Astrocyte (in vitro differentiated cells and primary cell): ENCODE results near the gene PRRT1. TPM values are rescaled to one million over a fixed set of nuclear protein-coding genes. Genes with fewer than 3 reads are reported as not detected.

Experiments
- DNase-seq: peaks from one replicate; pipeline ENCODE4 v3.0.0-alpha.2; 2010; ENCODE audit warnings: low read depth
- FAIRE-seq: peaks from 2 replicates; lab custom pipeline; 2011; peaks lifted over from hg19 to GRCh38; lab: Jason Lieb, UNC
- H2AFZ ChIP-seq: 2 replicates; pipeline ENCODE4 v1.6.0; 2012; ENCODE audit warnings: low read depth, low read length, inconsistent platforms
- H3K27ac ChIP-seq: 2 replicates; pipeline ENCODE4 v1.5.1; 2011; ENCODE audit warnings: low read depth, low read length, inconsistent platforms
- H3K27me3 ChIP-seq: 2 replicates; pipeline ENCODE4 v1.6.0; 2011; ENCODE audit warnings: low read length, inconsistent platforms; ENCODE audit not compliant: insufficient read depth
- H3K36me3 ChIP-seq: 2 replicates; pipeline ENCODE4 v1.5.1; 2011; ENCODE audit warnings: low read length, inconsistent platforms; ENCODE audit not compliant: insufficient read depth
- H3K4me1 ChIP-seq: 2 replicates; pipeline ENCODE4 v1.5.1; 2011; ENCODE audit warnings: low read length, inconsistent platforms; ENCODE audit not compliant: insufficient read depth
- H3K4me2 ChIP-seq: 2 replicates; pipeline ENCODE4 v1.6.0; 2012; ENCODE audit warnings: low read length, inconsistent platforms
- H3K4me3 ChIP-seq: 2 replicates; pipeline ENCODE4 v1.5.1; 2011; ENCODE audit warnings: low read depth, mild to moderate bottlenecking, low read length, inconsistent platforms; ENCODE audit not compliant: insufficient read depth
- H3K79me2 ChIP-seq: 2 replicates; pipeline ENCODE4 v1.6.0; 2012; ENCODE audit warnings: mild to moderate bottlenecking, low read length, inconsistent platforms; ENCODE audit not compliant: insufficient read depth
- H3K9ac ChIP-seq: 2 replicates; pipeline ENCODE4 v1.6.0; 2012; ENCODE audit warnings: mild to moderate bottlenecking, low read length, inconsistent platforms
- H3K9me3 ChIP-seq: 2 replicates; pipeline ENCODE4 v1.5.1; 2012; ENCODE audit warnings: low read depth, mild to moderate bottlenecking, low read length, inconsistent platforms; ENCODE audit not compliant: insufficient read depth
- H4K20me1 ChIP-seq: 2 replicates; pipeline ENCODE4 v1.6.0; 2012; ENCODE audit warnings: low read length, inconsistent platforms; ENCODE audit not compliant: insufficient read depth
- H3K27ac Mint-ChIP-seq: one replicate; pipeline ENCODE4 v1.8.0; 2021; ENCODE audit warnings: mild to moderate bottlenecking, mixed read lengths; ENCODE audit not compliant: unreplicated experiment
- H3K27me3 Mint-ChIP-seq: one replicate; pipeline ENCODE4 v1.8.0; 2021; ENCODE audit warnings: low read depth, mixed read lengths; ENCODE audit not compliant: unreplicated experiment
- H3K36me3 Mint-ChIP-seq: one replicate; pipeline ENCODE4 v1.8.0; 2021; ENCODE audit warnings: low read depth, mixed read lengths; ENCODE audit not compliant: unreplicated experiment
- H3K4me1 Mint-ChIP-seq: one replicate; pipeline ENCODE4 v1.8.0; 2021; ENCODE audit warnings: low read depth, mixed read lengths; ENCODE audit not compliant: unreplicated experiment
- H3K4me3 Mint-ChIP-seq: one replicate; pipeline ENCODE4 v1.8.0; 2021; ENCODE audit warnings: mild to moderate bottlenecking, moderate library complexity, mixed read lengths; ENCODE audit not compliant: unreplicated experiment
- H3K9me3 Mint-ChIP-seq: one replicate; pipeline ENCODE4 v1.8.0; 2021; ENCODE audit warnings: mild to moderate bottlenecking, mixed read lengths; ENCODE audit not compliant: unreplicated experiment
- EZH2 ChIP-seq: IDR thresholded peaks from 2 replicates; pipeline ENCODE4 v1.6.1; 2012; ENCODE audit warnings: mild to moderate bottlenecking, low read length, inconsistent platforms; ENCODE audit not compliant: insufficient read depth
- total RNA-seq: library from RNA; stranded (reverse); gene quantifications from 2 replicates; pipeline ENCODE4 v1.2.1, GENCODE V29; 2021
- TF ChIP-seq, protein P1 (sequence below): IDR thresholded peaks from 2 replicates; pipeline ENCODE4 v1.5.1; 2011; ENCODE audit warnings: low read depth, mild to moderate bottlenecking, inconsistent platforms, low read length, moderate library complexity; ENCODE audit not compliant: insufficient read depth

The PRRT1 gene
- total RNA-seq, 1 donor from 2014 or later = 0.45 TPM

DNA sequence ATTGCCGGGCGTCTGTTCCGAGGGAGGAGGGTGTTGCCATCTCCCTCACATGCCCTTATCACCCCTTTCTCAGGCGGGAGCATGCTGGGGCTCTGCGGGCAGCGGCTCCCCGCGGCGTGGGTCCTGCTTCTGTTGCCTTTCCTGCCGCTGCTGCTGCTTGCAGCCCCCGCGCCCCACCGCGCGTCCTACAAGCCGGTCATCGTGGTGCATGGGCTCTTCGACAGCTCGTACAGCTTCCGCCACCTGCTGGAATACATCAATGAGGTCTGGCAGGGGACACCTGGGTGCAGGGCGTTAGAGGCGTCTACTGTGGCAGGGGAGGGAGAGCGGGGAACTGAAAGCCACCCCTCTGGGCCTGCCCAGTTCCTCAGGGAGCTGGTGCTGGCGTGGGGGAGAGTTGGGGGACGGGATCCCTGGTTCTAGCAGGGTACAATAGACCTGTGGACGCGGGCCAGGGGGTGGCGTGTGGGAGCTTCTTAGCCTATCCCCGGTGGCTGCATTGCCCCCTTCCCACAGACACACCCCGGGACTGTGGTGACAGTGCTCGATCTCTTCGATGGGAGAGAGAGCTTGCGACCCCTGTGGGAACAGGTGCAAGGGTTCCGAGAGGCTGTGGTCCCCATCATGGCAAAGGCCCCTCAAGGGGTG lies 2.9 kb upstream of the PRRT1 start:
- Histone ChIP-seq H3K9me3 (no peaks in the 10 kb centered on the region), H3K36me3 (peaks cover 11% of the 10 kb centered on the region), H2AFZ (peak overlapping the region; percentile 76), H3K79me2 (peaks cover 17% of the 10 kb centered on the region), H3K27me3 (peaks cover 6% of the 10 kb centered on the region), H3K4me2 (peak overlapping the region; percentile 92), H4K20me1 (peaks cover 9% of the 10 kb centered on the region), H3K27ac (peak overlapping the region; percentile 82), H3K4me3 (peak overlapping the region; percentile 88), H3K9ac (peak overlapping the region; percentile 86), H3K4me1 (peaks cover 24% of the 10 kb centered on the region)
- DNase-seq (peak; percentile 48), FAIRE-seq (no peak)
- H3K4me3 Mint-ChIP-seq = peak overlapping the region; percentile 98
- peaks cover 14% of the 10 kb centered on the region for H3K27me3 Mint-ChIP-seq
- H3K9me3 Mint-ChIP-seq = peaks cover 2% of the 10 kb centered on the region
- peaks cover 12% of the 10 kb centered on the region for H3K36me3 Mint-ChIP-seq
- TF ChIP-seq EZH2 = no peak
- TF ChIP-seq, protein P1, sequence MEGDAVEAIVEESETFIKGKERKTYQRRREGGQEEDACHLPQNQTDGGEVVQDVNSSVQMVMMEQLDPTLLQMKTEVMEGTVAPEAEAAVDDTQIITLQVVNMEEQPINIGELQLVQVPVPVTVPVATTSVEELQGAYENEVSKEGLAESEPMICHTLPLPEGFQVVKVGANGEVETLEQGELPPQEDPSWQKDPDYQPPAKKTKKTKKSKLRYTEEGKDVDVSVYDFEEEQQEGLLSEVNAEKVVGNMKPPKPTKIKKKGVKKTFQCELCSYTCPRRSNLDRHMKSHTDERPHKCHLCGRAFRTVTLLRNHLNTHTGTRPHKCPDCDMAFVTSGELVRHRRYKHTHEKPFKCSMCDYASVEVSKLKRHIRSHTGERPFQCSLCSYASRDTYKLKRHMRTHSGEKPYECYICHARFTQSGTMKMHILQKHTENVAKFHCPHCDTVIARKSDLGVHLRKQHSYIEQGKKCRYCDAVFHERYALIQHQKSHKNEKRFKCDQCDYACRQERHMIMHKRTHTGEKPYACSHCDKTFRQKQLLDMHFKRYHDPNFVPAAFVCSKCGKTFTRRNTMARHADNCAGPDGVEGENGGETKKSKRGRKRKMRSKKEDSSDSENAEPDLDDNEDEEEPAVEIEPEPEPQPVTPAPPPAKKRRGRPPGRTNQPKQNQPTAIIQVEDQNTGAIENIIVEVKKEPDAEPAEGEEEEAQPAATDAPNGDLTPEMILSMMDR = peak; percentile 21
- peaks cover 19% of the 10 kb centered on the region for H3K4me1 Mint-ChIP-seq
- H3K27ac Mint-ChIP-seq = peak overlapping the region; percentile 95

DNA sequence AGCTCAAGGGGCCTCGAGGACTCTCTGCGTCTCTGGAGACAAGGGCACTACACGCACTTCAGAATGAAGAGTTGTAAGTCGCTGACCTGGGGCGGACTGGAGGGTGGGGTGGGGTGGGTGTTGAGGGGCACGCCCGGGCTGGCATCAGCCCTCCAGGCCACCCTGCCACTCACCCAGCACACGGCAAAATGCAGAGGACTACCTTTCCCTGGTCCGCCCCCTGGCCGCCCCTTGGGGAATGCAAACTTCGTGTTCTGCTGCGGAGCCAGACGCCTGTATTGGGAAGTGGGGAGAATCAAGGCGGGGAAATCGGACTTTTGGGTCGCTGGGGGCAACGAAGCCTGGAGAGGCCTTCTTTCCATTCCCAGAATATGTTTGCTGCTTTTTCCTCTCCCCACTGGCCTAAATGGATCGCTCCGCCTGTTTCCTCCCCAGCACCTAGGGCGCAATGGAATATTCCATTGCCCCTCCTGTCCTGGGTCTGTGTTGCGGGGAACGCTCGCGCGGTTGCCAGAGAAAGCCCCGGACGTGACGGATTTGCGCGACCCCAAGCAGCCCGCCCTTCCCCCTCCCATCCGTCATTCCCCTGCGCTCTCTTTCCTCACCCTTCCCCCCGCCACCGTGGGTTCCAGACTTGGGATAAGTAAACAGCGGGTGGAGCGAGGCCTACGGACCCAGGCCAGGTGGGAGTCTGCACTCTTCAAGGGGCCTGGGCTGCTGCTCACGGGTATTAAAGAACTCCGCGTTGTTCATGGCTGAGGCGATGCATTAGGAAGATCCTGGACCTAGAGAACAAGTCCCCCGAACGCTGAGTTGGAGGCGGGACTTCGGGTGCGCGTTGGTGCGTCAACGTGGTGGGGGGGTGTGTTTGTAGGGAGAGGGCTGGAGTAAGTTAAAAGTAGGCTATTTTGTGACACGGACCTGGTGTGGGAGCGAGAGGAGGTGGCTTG lies 2.1 kb upstream of the PRRT1 start, which contains the start of gene PPT2:
PPT2 (plus strand) TSS at position 578 of the 950 bp plus-strand sequence. CDS start 454 bp downstream, outside the sequence.
- Histone ChIP-seq H3K27ac (peak within 1 kb of the TSS; percentile 82), H2AFZ (peak within 1 kb of the TSS; percentile 76), H3K9ac (peak within 1 kb of the TSS; percentile 86), H3K36me3 (peaks cover 11% of the 10 kb centered on the region), H3K4me3 (peak within 1 kb of the TSS; percentile 88), H3K9me3 (no peaks in the 10 kb centered on the region), H3K4me1 (peaks cover 24% of the 10 kb centered on the region), H3K79me2 (peaks cover 17% of the 10 kb centered on the region), H4K20me1 (peaks cover 9% of the 10 kb centered on the region), H3K4me2 (peak within 1 kb of the TSS; percentile 92), H3K27me3 (peaks cover 13% of the 10 kb centered on the region)
- peak; percentile 87 for DNase-seq
- Mint-ChIP-seq H3K36me3 (peaks cover 13% of the 10 kb centered on the region), H3K4me1 (peaks cover 19% of the 10 kb centered on the region), H3K9me3 (peaks cover 3% of the 10 kb centered on the region), H3K4me3 (peak within 1 kb of the TSS; percentile 98), H3K27ac (peak within 1 kb of the TSS; percentile 95), H3K27me3 (peaks cover 19% of the 10 kb centered on the region)
- no peak for FAIRE-seq
- TF ChIP-seq, protein P1 = no peak
- TF ChIP-seq EZH2 = no peak
